ENCODE results near the gene TATDN3. TPM values are rescaled to one million over a fixed set of nuclear protein-coding genes. Genes with fewer than 3 reads are reported as not detected.

Gene TATDN3
- total and polyA plus RNA-seq, 9 of the 15 experiments (the other 6 are each of a cell fraction or from before 2014, with no cell fraction given) = 18.3 to 79.9 (median 28.2) TPM

GRCh38 chr1:212782422-212783154 is 9.1 kb upstream of the TATDN3 start:
- peaks cover 71% of the 10 kb centered on the region for H3K36me3 ChIP-seq (ENCODE audit: control insufficient read depth, insufficient read depth, low read length)
- FAIRE-seq = peak; percentile 62
- TF ChIP-seq SMC3 (conservative IDR thresholded peaks at IDR 0.05; ENCODE audit: insufficient read depth, low read depth, low read length) = 0 out of 2 replicates have a peak, but pooled peaks have one; percentile 20
- TF ChIP-seq ELF2 (CRISPR knock-in tag; IDR thresholded peaks at IDR 0.05) = no peak
- no peak for TF ChIP-seq GTF2B (IDR thresholded peaks at IDR 0.05; ENCODE audit: extremely low read depth, insufficient read length)
- no peak for TF ChIP-seq PPARD (CRISPR knock-in tag; IDR thresholded peaks at IDR 0.05)
- TF ChIP-seq STAT6 (CRISPR knock-in tag; IDR thresholded peaks at IDR 0.05) = no peak
- TF ChIP-seq ELF4 (CRISPR knock-in tag; IDR thresholded peaks at IDR 0.05) = no peak
- TF ChIP-seq ATF3 (IDR thresholded peaks at IDR 0.05) = peak; percentile 57; the same call in 1 of the 2 replicates
- TF ChIP-seq ATF3 (CRISPR knock-in tag; conservative IDR thresholded peaks at IDR 0.05) = peak; percentile 17; the same call in 1 of the 2 replicates
- TF ChIP-seq ZZZ3 (IDR thresholded peaks at IDR 0.05) = peak; percentile 35; the same call in 1 of the 2 replicates
- peak in 2 of 3 experiments; percentile 50 to 81; a peak in 4 of 6 replicates for TF ChIP-seq CTCF (IDR thresholded peaks at IDR 0.05 in 2 of 3, conservative IDR thresholded peaks at IDR 0.05 in 1 of 3; ENCODE audit: insufficient read depth in 2 of 3, low read depth in 1 of 3, low read length in 3 of 3)
- TF ChIP-seq CBFA2T2 (conservative IDR thresholded peaks at IDR 0.05) = no peak
- TF ChIP-seq PHF8 (IDR thresholded peaks at IDR 0.05; ENCODE audit: borderline replicate concordance, low read length) = no peak

More at GRCh38 chr1:212782422-212783154, 9.1 kb upstream of the TATDN3 start:
- H3K4me2 ChIP-seq (ENCODE audit: insufficient read depth, low read length) = no peak overlapping the region
- intact Hi-C loops (cut with micrococcal nuclease) = loop anchor here (1.0 to 5.0 kb wide), 6 partner anchors 32 to 325 kb away; partner anchors contain the start of gene BATF3
- CTCF ChIA-PET (ENCODE audit: low intra/inter-chr PET ratio) = interaction anchor here (0.5 to 2.3 kb wide), 11 partner anchors 32 to 918 kb away, joined by 3 to 14 read pairs (median 4); partner anchors contain the start of gene BATF3
- no peaks in the 10 kb centered on the region for H3K9me3 ChIP-seq (replicated peaks; ENCODE audit: control insufficient read depth, insufficient read depth, low read depth, low read length)
- H3K27ac ChIP-seq (ENCODE audit: extremely low read depth, low read depth, low read length) = no peak overlapping the region
- no peaks in the 10 kb centered on the region for H3K27me3 ChIP-seq (ENCODE audit: control insufficient read depth in 2 of 2, insufficient read depth in 2 of 2, low read length in 2 of 2)
- no peak overlapping the region for H2AFZ ChIP-seq (ENCODE audit: low read depth, low read length)
- WGBS (ENCODE audit: insufficient coverage, low coverage, missing lambda C conversion rate) = 90% methylated on average over 3 of the region's 3 CpGs
- no peak overlapping the region for H3K9ac ChIP-seq (ENCODE audit: insufficient read depth in 1 of 2, low read depth in 2 of 2, low read length in 2 of 2)
- H3K9me1 ChIP-seq (ENCODE audit: control insufficient read depth, insufficient read depth, low read length) = no peaks in the 10 kb centered on the region
- H4K20me1 ChIP-seq (replicated peaks; ENCODE audit: control insufficient read depth, insufficient read depth, low read length) = no peaks in the 10 kb centered on the region
- in situ Hi-C loops (cut with MboI) = no loop called here
- POLR2A ChIA-PET = no interaction called here
- ATAC-seq = peak; percentile 84
- no peak overlapping the region for H3K4me3 ChIP-seq
- BruUV-seq (replicated peaks) = no TSS peak
- DNase-seq (ENCODE audit: extremely low read depth in 1 of 4, low spot score in 3 of 4) = peak in 1 of 4 experiments; percentile 23
- no peaks in the 10 kb centered on the region for H3K4me1 ChIP-seq (replicated peaks in 1 of 2; ENCODE audit: control insufficient read depth in 2 of 2, insufficient read depth in 2 of 2, low read length in 2 of 2)
- peaks cover 9% of the 10 kb centered on the region; the same call in 2 of the 3 replicates for H3K79me2 ChIP-seq (ENCODE audit: control insufficient read depth, insufficient read depth, low read length)
